Choroid plexus epithelial cell (primary cell): ENCODE results near the gene BBX.
"Not testable (repeated sequence)": the region's sequence is repeated elsewhere in the genome, so short reads cannot be mapped to it uniquely, and the experiment has no call there.

Experiments
- DNase-seq: peaks from one replicate; pipeline ENCODE4 v3.0.0-alpha.2; 2010; ENCODE audit warnings: low read depth
- H3K4me3 ChIP-seq: 2 replicates; pipeline ENCODE4 v1.5.1; 2011; ENCODE audit warnings: low read depth, mild to moderate bottlenecking, control low read depth, low read length, moderate library complexity
- CTCF ChIP-seq: conservative IDR thresholded peaks from 2 replicates; pipeline ENCODE4 v1.5.1; 2011; ENCODE audit warnings: low read depth, mild to moderate bottlenecking, control low read depth, inconsistent platforms, low read length, moderate library complexity

The BBX gene

DNA sequence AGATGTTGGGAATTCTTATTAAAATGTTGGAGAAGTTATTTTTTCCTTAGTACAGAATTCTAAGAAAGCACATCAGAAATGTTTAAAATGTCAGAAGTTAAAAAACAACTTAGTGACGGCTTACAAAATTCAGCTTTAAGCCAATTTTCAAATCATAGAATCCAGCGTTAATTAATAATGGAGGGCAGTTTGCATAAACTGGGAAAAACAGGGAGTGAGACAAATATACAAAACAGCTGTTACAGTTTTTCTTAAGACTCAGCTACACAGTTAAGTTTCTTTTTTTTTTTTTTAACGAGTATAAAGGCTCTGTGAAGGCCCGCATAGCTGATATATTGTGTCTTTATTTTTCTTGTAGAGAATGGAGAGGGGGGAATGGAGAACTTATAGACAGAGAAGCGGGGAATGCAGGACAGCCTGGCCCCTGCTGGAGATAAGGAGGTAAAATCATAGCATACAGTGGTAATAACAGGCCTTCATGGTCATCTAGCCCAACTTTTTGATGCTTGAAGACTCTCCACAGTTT is 164.4 kb downstream of the BBX start:
- no peak for DNase-seq
- TF ChIP-seq CTCF = peak; percentile 24
- H3K4me3 ChIP-seq = no peak overlapping the region

- no peak for DNase-seq
- TF ChIP-seq CTCF = no peak
- H3K4me3 ChIP-seq = no peak overlapping the region
These were observed 166.6 kb downstream of the BBX start for GRCh38 chr3:107689355-107689754.

- peak; percentile 86 for DNase-seq
- peak; percentile 56 for TF ChIP-seq CTCF
- no peak overlapping the region for H3K4me3 ChIP-seq
These were observed 167.9 kb downstream of the BBX start for GRCh38 chr3:107690522-107691138.

GRCh38 chr3:107691984-107692383 is 169.2 kb downstream of the BBX start:
- not testable (repeated sequence) for DNase-seq, H3K4me3 ChIP-seq

DNA sequence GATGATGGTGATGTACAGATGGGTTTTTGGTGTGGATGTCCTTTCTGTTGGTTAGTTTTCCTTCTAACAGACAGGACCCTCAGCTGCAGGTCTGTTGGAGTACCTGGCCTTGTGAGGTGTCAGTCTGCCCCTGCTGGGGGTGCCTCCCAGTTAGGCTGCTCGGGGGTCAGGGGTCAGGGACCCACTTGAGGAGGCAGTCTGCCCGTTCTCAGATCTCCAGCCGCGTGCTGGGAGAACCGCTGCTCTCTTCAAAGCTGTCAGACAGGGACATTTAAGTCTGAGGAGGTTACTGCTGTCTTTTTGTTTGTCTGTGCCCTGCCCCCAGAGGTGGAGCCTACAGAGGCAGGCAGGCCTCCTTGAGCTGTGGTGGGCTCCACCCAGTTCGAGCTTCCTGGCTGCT is 174.6 kb downstream of the BBX start:
- not testable (repeated sequence) for DNase-seq, H3K4me3 ChIP-seq

DNA sequence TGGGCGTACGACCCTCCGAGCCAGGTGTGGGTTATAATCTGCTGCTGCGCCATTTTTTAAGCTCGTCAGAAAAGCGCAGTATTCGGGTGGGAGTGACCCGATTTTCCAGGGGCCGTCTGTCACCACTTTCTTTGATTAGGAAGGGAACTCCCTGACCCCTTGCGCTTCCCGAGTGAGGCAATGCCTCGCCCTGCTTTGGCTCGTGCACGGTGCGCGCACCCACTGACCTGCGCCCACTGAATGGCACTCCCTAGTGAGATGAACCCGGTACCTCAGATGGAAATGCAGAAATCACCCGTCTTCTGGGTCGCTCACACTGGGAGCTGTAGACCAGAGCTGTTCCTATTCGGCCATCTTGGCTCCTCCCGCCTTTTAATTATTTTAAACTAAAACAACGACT is 175.1 kb downstream of the BBX start:
- not testable (repeated sequence) for DNase-seq
- peak overlapping the region; percentile 46 for H3K4me3 ChIP-seq

DNA sequence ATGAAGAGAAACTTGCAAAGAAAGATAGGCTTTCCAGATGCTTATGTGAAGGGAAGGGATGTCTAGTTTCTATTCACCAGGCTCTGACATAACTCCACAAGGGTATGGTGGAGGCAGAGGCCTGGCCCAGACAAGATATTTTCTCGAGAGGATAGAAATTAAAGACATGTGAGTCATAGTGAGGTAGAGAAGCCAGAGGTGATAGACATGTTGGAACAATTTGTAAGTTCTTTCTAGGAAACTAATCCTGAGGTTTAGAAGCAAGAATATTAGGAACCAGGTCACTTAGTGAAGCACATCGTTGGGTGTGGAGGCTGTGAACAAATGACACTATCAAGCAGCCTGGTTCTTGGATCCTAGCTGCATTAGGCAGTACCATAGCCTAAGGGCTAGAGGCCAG is 176.9 kb downstream of the BBX start:
- no peak for TF ChIP-seq CTCF
- DNase-seq = peak; percentile 64
- H3K4me3 ChIP-seq = no peak overlapping the region

- TF ChIP-seq CTCF = no peak
- DNase-seq = no peak
- H3K4me3 ChIP-seq = no peak overlapping the region
These were observed 178.5 kb downstream of the BBX start for GRCh38 chr3:107701299-107701698.

DNA sequence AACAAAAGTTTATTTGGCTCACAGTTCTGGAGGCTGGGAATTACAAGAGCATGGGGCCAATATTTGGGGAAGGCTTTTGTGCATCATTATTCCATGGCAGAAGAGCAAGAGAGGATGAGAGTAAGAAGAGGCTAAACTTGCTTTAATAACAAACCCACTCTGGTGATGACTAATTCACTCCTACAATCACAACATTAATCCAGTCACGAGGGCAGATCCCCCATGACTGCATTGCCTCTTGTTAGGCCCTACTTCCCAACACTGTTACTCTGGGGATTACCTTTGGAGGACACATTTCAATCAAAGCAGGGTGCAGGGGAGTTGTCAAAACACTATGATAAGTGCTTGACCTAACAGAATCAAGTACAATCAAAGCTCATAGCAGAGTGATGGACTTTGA is 181.7 kb downstream of the BBX start:
- no peak for TF ChIP-seq CTCF
- peak; percentile 65 for DNase-seq
- no peak overlapping the region for H3K4me3 ChIP-seq
